Liver (tissue), 3 donors: ENCODE data around the gene NUP214.

Experiments used
- CTCF ChIP-seq: fragments of 150-350 bp; IDR thresholded peaks from 2 replicates; pipeline ENCODE4 v1.5.1; 2017; ENCODE audit warnings: improper control_type of control experiment, low read depth, low read length; ENCODE audit not compliant: missing input control
- RAD21 ChIP-seq, 2 donors: IDR thresholded peaks; 2 replicates each; pipeline ENCODE4 v1.6.1; 2016; ENCODE audit warnings: antibody characterized with exemption in 2 of 2, mild to moderate bottlenecking in 2 of 2
- donor health status: healthy.
- donor health status: healthy.

- TF ChIP-seq CTCF (no peak), RAD21 (IDR thresholded peaks at IDR 0.05) (no peak)
Measured at GRCh38 chr9:131233995-131234394, 108.6 kb downstream of the NUP214 start.
